ENCODE data around the gene FALEC. TPM values are rescaled to one million over a fixed set of nuclear protein-coding genes. Genes with fewer than 3 reads are reported as not detected.

Gene FALEC
- total and polyA plus RNA-seq, 9 of the 15 experiments (the other 6 are each of a cell fraction or from before 2014, with no cell fraction given), result 0.15 to 1.8 (median 0.53) TPM; not detected in 5

- TF ChIP-seq ZNF695 (CRISPR knock-in tag; IDR thresholded peaks at IDR 0.05) (no peak), MXI1 (IDR thresholded peaks at IDR 0.05; ENCODE audit: low read depth, low read length) (no peak), BRD9 (IDR thresholded peaks at IDR 0.05; ENCODE audit: low read depth, partially characterized antibody) (no peak), NFXL1 (CRISPR knock-in tag; IDR thresholded peaks at IDR 0.05) (no peak), TRIM25 (IDR thresholded peaks at IDR 0.05; ENCODE audit: borderline replicate concordance) (no peak), ZBTB49 (CRISPR knock-in tag; IDR thresholded peaks at IDR 0.05; ENCODE audit: borderline replicate concordance) (no peak), SMC3 (conservative IDR thresholded peaks at IDR 0.05; ENCODE audit: insufficient read depth, low read depth, low read length) (no peak), IRF2 (CRISPR knock-in tag; IDR thresholded peaks at IDR 0.05) (no peak), ZNF23 (CRISPR knock-in tag; IDR thresholded peaks at IDR 0.05) (no peak), ETV6 (IDR thresholded peaks at IDR 0.05; ENCODE audit: borderline replicate concordance in 1 of 2, low read depth in 2 of 2, low read length in 1 of 2) (no peak), ETV6 (CRISPR knock-in tag; IDR thresholded peaks at IDR 0.05; ENCODE audit: borderline replicate concordance) (no peak), ZBED1 (IDR thresholded peaks at IDR 0.05) (no peak), ZNF133 (CRISPR knock-in tag; IDR thresholded peaks at IDR 0.05) (peak; percentile 23; the same call in 1 of the 2 replicates), ELK3 (CRISPR knock-in tag; IDR thresholded peaks at IDR 0.05) (no peak), OTX1 (CRISPR knock-in tag; IDR thresholded peaks at IDR 0.05) (no peak), ILK (tag; IDR thresholded peaks at IDR 0.05; ENCODE audit: borderline replicate concordance, low read depth) (no peak), MNT (conservative IDR thresholded peaks at IDR 0.05) (no peak), FUS (optimal IDR thresholded peaks at IDR 0.05; ENCODE audit: low read depth, low read length) (no peak), ZEB2 (IDR thresholded peaks at IDR 0.05) (no peak), GTF3C2 (IDR thresholded peaks at IDR 0.05; ENCODE audit: borderline replicate concordance, extremely low read depth, insufficient read length) (no peak)
Measured at GRCh38 chr1:150561974-150562445, 46.5 kb downstream of the FALEC start (continued).

Measured in K562 (cell line).